GM18498 (cell line): Measurements from ENCODE around the gene PRSS22.

Experiments
- ATAC-seq: cut with Tn5 transposase; IDR thresholded peaks from one replicate; pipeline ENCODE4 v1.9.1; 2021; ENCODE audit warnings: mild to moderate bottlenecking, moderate library complexity; ENCODE audit not compliant: unreplicated experiment

The PRSS22 gene

DNA sequence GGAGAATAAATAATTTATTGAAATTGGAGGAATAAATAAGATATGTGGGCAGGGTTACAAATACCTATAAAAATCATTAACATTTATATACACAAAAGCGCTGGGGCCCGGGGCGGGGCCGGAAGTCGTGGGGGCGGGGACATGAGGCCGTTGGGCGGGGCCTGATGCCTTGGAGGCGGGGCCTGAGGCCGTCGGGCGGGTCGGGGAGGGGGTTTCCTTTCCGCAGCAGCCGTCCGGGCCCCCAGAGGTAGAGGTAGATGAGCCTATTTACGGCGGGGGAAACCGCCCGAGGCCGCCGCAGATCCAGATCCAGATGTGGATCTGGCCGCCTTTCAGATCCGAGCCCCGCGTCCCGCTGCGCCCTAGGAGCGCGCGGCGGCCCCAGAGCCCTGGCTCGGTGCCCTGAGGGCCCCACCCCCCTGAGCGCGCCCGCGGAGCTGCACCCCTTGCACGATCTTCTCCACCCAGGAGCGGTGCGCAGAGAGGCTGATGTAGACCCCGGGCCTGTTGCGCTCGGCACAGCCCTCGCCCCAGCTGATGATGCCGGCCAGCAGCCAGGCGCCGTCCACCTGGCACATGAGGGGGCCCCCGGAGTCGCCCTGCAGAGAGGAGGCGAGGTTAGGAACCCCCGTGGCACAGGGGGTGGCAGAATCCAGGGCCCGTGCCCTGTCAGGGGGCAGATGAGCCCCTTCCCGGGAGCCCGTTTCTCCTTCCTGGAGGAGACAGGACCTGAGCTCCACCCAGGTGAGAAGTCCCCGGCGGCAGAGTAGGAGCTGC is 5.1 kb downstream of the PRSS22 start:
- ATAC-seq: no peak

DNA sequence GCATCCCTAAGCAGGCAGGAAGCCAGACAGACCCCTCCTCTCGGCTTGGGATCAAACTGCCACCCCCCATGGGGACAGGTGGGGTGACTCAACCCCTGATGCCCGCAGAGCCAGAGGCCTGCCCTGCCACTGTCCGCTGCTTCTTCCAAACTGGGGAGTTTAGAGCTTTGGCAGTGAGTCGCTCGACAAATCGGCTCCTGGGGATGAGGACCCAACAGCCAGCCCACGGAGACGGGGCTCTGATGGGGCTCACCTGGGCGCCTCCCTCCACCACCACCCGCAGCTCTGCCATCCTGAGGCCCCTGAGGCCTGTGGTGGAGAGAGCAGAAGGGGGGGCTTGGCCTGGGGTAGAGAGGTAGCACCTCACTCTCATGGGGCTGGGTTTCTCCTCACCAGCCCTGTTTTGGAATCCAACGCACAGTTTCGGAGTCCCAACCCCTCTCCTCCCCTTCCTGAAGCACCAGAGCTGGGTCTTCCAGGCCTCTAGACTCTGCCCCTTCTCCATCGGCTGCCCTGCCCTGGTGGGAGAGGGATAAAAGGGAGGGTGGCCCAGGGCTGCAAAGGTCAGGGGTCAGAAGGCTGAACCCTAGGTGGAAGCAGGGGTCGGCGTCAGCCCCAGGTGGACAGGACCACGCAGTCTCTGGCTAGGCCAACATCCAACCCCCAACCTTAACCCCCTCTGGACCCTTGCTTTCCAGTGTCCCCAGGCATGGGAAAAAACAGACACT is 5.8 kb downstream of the PRSS22 start:
- no peak for ATAC-seq

DNA sequence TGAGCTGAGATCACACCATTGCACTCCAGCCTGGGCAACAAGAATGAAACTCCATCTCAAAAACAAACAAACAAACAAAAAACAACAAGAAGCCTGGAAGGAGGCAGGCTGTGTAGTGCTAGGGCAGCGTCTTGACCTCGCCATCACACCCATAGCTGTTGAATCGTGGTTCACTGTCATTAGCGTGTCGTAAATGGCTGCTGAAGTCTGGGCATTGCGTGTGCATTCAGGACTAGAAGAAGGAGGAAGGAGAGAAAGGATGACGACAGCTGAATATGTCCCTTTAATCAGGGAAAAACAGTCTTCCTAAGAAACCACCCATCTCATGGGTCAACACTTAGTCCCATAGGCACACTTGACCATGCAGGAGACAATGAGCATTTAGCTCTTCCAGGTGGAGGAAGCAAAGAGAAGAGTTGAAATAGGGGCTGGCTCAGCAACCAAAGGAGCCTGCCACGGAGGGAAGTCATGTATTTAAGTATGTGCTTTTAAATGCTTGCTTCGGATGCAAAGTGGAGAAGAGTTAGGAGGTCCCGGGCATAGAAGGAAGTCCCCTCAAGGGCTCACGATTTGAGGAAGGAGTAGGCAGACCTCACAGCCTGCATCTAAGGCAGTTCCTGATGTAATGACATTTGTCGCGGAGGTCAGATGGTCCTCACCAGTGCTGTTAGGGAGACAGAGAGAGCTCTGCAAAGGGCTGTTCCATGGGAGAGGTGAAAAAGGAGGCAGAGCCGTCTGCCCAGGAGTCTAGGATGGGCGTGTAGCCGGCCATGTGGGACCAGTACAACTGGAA is 8.8 kb downstream of the PRSS22 start:
- no peak for ATAC-seq

DNA sequence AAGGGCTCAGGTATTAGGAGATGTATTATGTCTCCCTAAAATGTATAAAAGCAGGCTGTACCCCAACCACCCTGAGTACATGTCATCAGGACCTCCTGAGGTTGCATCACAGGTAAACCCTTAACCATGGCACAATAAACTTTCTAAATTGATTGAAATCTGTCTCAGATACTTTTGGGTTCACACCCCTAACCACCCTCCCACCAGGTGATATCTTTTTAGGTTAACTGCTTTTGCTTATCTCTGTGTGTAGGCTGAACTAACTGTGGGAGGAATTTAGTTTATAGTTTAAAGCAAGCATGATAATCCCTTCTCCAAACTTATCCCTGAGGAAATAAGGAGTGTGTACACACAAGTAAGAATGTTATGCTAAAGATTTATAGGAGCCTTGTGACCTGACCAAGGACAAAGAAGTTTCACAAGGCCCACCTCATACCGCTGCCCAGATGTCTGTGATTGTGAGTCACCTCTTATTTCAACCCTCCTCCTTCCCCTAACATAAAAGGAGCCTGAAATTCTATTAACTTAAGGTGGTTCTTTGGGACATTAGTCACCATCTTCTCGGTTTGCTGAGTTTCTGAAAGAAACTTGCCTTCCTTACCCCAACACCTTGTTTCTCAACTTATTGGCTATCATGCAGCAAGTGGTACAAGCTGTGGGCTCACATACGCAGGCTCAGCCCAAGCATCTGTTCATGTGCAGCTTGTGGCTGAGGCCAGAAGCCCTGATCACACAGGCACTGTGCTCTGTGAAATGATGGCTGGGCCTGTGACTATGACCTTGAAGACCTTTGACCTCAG is 11.3 kb downstream of the PRSS22 start:
- no peak for ATAC-seq

DNA sequence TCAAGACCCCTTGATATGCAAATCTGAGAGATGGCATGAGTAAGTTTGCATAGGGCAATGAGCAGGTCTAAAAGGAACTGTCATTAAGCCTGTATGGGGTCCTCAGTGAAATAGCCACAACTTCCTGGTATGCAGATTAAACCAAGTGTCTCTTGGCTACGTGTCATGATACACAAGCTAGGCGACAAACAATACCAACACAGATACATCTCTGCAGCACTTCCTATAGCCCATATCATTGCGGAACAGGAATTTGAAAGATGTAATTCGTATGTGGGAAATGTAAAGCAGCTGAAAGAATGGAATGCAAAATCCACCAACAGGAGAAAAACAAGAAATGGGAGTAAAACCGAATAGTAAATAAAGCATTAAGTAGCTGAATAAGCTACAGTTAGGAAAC is 12.9 kb downstream of the PRSS22 start:
- no peak for ATAC-seq

DNA sequence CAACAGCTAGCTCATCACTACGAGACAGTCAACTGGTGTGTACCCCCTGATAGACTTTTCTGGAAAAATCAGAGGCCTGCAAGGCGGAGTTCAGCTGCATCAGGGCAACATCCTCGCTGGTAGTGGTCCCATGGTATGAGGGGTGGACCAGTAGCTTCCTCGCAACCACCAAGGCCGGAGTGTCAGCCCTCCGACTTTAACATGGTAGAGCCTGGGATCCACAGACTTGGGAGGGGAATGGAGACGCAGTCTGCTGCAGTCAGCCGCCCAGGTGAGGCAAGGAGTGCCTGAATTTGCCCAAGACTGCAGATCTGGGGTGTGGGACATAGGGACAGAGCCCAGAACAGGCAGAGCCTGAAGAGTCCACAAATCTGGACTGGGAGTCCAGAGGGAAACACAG is 14.4 kb downstream of the PRSS22 start:
- no peak for ATAC-seq

DNA sequence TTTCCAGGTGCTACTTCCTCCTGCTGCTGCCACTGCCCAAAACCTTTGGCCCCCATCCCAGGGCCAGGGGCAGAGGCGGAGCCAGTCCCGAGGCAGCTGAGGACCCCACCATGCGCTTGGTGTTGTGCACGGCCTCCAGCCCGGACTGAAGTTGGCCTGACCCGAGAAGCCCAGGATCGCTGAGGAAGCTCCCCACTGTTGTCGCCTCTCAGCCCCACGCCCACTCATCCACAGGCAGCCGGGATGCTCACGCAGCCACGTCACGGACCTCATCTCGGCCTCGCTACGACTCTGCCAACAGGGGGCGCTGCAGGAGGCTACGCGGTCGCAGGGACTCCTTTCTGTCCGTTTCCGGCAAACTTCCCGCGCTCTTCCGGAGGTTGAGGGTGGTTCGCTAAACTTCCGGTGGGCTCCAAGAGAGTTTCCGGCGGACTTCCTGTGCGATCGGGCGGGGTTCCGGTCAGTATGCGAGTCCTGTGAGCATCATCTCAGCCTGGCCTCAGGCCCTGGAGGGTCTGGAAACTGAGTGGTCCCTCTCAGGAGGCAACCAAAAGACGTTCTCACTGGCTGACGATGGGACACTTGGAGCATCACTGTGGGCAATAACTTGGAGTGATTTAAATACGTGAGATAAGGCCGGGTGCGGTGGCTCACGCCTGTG is 15.5 kb downstream of the PRSS22 start:
- ATAC-seq: no peak

DNA sequence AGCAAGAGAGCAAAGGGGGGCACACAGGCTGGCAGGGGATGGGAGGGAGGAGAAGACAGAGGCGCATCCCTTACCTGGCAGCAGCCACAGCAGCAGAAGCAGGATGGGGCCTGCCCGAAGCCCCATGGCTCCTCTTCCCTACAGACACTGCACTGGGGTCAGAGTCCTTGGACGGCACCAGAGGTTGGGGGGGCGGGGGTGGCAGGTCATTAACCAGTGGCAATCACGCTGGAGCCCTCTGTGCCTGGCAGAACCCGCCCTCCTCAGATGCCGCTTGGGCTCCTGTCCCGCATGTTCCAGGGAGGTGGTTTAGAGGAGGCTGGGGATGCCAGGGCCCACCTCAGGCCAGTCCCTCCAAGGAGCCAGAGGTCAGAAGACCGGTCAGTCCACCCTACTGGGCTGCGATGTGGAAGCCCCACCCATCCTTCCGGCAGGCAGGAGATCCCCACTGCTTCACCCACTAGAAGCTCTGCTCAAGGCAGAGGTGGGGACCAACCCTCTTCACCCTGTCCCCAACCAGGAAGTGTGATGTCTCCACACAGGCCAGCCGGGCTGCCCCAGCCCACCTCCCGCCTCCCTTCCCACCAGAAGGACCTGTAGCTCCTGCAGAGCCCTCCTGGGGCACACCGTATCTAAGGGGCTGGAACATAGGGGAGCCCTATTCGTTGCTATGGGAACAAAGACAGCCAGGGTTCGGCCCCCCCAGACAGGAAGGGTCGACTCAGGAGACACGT is 16.2 kb downstream of the PRSS22 start:
- ATAC-seq: no peak

DNA sequence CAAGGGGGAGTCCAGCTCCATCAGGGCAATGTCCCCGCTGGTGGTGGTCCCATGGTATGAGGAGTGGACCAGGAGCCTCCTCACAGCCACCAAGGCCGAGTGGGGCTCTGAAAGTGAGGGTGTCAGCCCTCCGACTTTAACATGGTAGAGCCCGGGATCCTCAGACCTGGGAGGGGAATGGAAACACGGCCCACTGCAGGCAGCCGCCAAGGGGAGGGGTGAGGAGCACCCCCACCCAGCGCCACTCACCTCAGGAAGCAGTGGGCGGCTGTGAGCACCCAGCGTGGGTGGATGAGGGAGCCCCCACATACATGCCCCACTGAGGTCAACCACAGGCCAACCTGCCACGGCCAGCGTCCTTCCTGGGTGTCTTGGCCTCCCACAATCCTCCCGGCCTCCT is 17.1 kb downstream of the PRSS22 start:
- no peak for ATAC-seq

DNA sequence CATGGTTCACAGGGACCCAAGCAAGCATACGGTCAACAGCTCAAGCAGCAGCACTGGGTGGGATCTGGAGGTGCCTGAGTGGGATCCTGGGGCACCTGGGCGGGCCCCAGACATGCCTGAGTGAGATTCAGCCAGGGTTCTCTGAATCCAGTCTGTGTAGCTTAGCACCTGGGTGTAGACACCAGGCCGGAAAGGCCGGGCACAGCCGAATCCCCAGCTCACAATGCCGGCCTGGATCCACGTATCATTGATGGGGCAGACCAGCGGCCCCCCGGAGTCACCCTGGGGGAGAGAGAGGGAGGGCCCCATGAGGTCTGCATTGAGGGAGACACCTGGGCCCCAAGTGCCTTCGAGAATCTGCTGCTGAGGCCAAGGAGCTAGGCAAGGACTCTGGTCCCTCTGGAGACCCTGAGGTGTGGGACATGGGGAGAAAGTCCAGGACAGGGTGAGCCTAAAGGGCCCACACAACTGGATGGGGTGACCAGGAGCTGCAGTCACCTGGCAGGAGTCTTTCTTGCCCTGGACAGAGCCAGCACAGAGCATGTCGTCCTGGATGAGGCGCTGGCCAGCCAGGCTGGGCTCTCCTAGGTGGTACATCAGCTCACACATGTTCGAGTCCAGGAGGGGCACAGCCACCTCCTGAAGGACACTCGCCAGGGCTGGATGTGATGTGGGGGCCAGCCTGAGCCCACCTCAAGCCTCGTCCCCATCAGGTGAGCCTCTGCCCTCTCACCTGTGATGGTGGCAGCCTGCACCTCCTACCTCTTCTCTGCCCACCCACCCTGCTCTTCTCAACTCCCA is 18.1 kb downstream of the PRSS22 start:
- ATAC-seq: no peak

DNA sequence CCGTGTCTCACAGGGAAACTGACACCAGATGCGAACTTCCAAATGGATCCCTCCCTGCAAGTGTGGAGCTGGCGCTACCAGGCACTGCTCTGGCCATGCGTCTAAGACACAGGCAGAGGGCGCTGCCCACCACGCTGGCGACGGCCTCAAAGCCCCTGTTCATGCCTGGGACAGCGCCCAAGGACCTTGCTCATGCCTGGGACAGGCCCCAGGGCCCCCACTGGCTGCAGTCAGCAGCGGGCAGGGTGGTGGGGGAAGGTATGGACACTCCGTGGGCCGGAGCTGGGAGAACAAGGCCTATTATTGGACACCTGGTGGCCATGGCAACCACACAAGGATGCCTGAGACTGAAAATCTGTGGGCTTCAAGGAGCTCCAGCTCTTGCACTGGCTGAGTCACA is 19.0 kb downstream of the PRSS22 start:
- no peak for ATAC-seq

DNA sequence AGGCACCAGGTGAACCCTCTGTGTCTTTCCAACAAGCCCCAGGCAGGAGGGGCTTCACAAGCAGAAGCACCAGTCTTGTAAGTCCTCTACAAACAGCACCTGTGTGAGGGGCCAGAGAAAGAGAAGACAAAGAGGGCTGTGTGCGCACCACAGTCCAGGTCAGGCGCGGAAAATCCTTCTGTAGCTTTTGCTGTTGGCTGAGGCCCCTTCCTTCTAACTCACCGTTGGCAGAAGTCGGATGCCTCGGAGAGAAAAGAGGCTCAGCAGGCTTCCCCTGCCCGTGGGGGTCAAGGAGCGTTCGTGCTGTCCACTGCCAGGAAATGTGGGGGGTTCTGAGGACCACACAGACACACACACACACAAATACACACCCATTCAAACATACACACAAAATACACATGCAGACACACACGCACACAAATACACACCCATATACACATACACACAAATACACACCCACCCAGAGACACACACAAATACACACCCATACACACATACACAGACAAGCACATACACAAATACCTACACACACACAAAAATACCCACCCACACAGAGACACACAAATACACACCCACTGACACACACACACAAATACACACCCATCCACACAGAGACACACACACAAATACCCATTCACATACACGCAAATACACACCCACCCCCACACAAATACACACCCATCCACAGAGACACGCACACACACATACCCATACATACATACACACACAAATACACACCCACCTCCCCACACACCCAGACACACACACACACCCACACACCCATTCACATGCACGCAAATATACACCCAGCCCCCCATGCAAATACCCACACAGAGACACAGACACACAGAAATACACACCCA is 21.1 kb downstream of the PRSS22 start:
- no peak for ATAC-seq

DNA sequence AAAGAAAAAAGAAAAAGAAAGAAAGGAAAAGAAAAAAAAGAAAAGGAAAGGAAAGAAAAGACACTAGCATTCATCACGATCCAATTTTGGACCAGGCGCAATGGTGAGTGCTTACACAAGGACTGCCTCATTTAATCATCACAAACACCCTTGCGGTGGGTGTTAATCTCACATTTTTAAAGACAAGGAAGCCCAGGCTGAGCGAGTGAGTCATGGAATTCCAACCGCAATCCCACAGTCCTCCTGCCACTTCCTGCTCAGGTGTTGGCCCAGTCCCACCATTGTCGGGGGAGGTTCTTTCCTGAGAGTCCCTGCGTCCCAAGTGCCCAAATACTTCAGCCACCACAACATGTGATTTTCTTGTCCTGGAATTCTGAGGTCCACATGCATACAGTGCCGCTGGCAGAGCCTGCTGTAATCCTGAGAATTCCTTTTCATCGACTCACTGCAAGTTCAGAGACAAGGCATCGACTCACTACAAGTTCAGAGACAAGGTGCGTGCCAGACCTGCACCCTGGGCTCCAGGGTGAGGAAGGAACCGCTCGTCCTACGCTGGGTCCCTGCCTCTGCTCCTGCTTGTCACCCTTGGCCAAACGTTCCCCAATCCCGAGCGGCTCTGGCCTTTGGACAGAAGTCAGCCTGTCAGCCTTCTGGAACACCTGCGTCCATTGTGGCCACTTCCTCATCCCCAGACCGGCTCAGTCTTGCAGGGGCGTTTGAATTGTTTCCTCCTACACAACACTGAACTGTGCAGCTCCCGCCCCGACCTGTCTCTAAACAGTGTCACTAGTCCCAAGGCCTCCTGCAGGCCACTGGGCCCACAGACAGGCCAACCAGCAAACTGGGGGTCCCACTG is 22.1 kb downstream of the PRSS22 start:
- ATAC-seq: no peak

DNA sequence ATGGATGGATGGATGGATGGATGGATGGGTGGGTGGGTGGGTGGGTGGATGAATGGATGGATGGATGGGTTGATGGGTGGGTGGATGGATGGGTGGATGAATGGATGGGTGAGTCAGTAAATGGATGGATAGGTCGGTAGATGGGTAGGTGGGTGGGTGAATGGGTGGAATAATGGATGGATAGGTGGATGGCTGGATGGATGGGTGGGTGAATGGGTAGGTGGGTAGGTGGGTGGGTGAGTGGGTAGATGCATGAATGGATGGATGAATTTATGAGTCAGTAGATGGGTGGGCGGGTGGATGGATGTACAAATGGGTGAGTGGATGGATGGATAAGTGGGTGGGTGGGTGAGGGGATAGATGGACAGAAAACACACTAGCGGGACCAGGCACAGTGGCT is 23.0 kb downstream of the PRSS22 start:
- no peak for ATAC-seq

DNA sequence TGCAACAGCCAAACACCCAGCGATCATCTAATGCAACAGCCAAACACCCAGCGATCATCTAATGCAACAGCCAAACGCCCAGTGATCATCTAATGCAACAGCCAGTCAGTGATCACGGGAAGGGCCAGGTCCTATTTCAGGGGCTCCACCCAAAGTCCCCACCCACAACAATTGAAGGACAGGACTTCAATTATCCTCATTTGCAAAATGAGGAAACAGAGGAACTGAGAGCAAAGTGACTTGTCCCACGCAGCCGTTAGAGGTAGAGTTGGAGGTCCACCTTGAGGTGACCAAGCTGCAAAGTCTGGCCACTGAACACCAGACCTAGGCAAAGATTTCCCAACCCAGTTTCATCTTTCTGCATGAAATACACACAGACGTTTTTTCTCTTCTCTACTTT is 24.2 kb downstream of the PRSS22 start:
- no peak for ATAC-seq

DNA sequence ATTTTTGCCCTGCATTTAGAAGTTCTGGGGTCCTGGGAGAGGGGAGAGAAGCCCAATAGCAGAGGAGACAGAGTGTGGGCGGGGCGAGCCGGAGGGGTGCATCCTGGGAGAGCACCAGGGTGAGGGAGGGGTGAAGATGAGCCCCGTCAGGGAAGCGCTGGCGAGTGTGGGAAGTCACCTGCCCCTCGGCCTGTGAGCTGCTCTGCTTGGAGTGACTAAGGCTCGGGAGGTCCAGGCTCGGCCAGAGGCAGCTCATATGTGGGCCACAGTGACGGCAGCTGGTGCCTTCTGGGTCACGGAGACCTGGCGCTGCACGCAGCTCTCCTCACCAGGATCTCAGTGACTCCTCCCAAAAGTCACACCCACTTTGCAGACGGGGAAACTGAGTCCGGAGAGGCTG is 26.8 kb downstream of the PRSS22 start:
- no peak for ATAC-seq

DNA sequence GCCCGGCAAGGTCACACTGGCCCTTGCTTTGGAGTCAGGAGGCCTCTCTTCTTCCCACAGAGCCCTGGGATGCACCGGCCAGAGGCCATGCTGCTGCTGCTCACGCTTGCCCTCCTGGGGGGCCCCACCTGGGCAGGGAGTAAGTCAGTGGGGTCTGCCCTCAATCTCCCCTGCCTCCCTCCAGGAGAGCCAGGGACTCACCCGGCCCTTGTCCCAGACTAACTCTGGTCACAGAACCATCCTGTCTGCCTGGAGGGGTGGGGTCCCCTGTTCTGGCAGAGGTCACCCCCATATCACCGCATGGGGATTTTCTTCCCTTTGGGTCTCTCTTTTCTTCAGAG is 27.6 kb downstream of the PRSS22 start:
- no peak for ATAC-seq
